ENCODE measurements around the gene PPP6R2. TPM values are rescaled to one million over a fixed set of nuclear protein-coding genes. Genes with fewer than 3 reads are reported as not detected.

Gene PPP6R2
- total RNA-seq, 1 donor from 2014 or later = 32.6 TPM

DNA sequence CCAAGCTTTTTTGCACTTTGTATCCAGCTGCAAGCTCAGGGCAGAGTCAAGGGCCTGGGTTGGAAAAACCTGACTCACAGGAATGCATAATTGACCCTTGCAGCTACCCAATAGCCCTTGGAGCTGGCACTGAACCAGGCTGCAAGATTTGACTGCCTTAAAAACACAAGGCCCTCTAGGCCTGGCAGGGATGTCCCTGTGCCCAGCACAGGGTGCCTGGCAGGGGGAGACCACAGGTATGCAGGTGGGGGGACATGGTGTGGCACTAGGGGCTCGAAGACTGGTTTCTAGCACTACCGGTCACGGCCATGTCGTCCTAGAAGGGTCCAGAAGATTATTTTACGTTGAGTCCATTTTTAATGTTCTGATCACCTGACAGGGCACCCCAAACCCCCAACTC is 101.5 kb downstream of the PPP6R2 start:
- Histone ChIP-seq H3K4me3 (no peak overlapping the region), H3F3A (ENCODE audit: low read depth) (peaks cover 13% of the 10 kb centered on the region), H2AFZ (replicated peaks) (no peak overlapping the region), H3K4me1 (no peaks in the 10 kb centered on the region), H3K4me2 (no peak overlapping the region), H3K27me3 (no peaks in the 10 kb centered on the region), H3K36me3 (no peaks in the 10 kb centered on the region), H3K79me2 (ENCODE audit: low read depth) (no peaks in the 10 kb centered on the region), H3K9me3 (ENCODE audit: low read depth) (no peaks in the 10 kb centered on the region), H3K27ac (peak overlapping the region; percentile 37), H4K20me1 (ENCODE audit: low read depth) (peaks cover 27% of the 10 kb centered on the region), H3K9ac (no peak overlapping the region)
- no peak for DNase-seq (ENCODE audit: low spot score)
- peaks cover 2% of the 10 kb centered on the region for H3K4me1 Mint-ChIP-seq
- H3K27me3 Mint-ChIP-seq (ENCODE audit: insufficient read depth, low read depth) = peaks cover 9% of the 10 kb centered on the region
- no peak overlapping the region for H3K4me3 Mint-ChIP-seq
- H3K9me3 Mint-ChIP-seq = no peaks in the 10 kb centered on the region
- TF ChIP-seq, protein P1, sequence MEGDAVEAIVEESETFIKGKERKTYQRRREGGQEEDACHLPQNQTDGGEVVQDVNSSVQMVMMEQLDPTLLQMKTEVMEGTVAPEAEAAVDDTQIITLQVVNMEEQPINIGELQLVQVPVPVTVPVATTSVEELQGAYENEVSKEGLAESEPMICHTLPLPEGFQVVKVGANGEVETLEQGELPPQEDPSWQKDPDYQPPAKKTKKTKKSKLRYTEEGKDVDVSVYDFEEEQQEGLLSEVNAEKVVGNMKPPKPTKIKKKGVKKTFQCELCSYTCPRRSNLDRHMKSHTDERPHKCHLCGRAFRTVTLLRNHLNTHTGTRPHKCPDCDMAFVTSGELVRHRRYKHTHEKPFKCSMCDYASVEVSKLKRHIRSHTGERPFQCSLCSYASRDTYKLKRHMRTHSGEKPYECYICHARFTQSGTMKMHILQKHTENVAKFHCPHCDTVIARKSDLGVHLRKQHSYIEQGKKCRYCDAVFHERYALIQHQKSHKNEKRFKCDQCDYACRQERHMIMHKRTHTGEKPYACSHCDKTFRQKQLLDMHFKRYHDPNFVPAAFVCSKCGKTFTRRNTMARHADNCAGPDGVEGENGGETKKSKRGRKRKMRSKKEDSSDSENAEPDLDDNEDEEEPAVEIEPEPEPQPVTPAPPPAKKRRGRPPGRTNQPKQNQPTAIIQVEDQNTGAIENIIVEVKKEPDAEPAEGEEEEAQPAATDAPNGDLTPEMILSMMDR (IDR thresholded peaks at IDR 0.05) = no peak
- TF ChIP-seq EZH2phosphoT487 (IDR thresholded peaks at IDR 0.05) (no peak), EZH2 (IDR thresholded peaks at IDR 0.05) (no peak)
- peaks cover 12% of the 10 kb centered on the region for H3K36me3 Mint-ChIP-seq
- H3K27ac Mint-ChIP-seq = no peak overlapping the region

DNA sequence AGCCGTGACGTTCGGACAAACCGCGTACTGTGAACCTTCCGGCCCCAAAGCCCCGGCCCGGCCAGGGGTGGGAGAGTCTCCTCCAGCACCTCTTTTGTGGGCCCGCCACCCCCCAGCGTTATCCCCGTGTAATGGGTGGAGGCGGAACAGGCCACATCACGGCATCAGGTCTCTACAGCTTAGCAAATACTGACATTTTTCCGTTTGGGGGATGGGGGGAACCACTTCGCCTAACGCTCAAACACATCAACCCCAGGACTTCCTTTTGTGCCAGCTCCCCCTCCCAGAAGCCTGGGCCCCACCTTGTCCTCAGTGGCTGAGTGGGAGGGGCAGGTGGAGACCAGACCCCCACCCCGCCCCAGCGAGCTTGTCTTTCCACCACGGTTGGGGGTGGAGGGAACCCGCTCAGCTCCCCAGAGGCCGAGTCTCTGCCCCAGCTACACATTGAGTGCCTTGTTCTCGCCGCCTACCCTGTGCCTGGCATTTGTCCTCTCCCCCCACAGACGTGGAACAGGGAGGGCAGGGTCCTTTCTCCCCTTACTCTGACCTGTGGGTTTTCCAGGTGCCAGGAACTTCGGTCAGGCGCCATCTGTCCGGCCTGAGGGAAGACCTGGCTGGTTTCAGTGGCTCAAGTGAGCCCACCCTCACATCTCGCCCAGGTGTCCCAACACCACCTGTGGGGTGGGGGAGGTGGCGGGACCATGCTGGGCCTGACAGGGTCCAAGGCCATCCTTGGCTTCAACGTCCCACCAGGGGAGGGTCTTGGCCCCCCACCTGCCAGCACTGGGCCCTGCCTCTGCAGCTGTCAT is 102.1 kb downstream of the PPP6R2 start:
- H3K9ac ChIP-seq = no peak overlapping the region
- H3K36me3 Mint-ChIP-seq = peaks cover 15% of the 10 kb centered on the region
- TF ChIP-seq, protein P1 (IDR thresholded peaks at IDR 0.05) = no peak
- TF ChIP-seq EZH2phosphoT487 (IDR thresholded peaks at IDR 0.05) (no peak), EZH2 (IDR thresholded peaks at IDR 0.05) (no peak)
- no peak overlapping the region for H2AFZ ChIP-seq (replicated peaks)
- no peaks in the 10 kb centered on the region for H3K4me1 ChIP-seq
- peaks cover 33% of the 10 kb centered on the region for H4K20me1 ChIP-seq (ENCODE audit: low read depth)
- no peak for DNase-seq (ENCODE audit: low spot score)
- no peaks in the 10 kb centered on the region for H3K27me3 ChIP-seq
- H3K4me3 Mint-ChIP-seq = no peak overlapping the region
- no peak overlapping the region for H3K4me2 ChIP-seq
- H3K27ac Mint-ChIP-seq = no peak overlapping the region
- H3F3A ChIP-seq (ENCODE audit: low read depth) = peaks cover 13% of the 10 kb centered on the region
- peaks cover 9% of the 10 kb centered on the region for H3K27me3 Mint-ChIP-seq (ENCODE audit: insufficient read depth, low read depth)
- no peaks in the 10 kb centered on the region for H3K79me2 ChIP-seq (ENCODE audit: low read depth)
- peaks cover 2% of the 10 kb centered on the region for H3K4me1 Mint-ChIP-seq
- no peaks in the 10 kb centered on the region for H3K9me3 ChIP-seq (ENCODE audit: low read depth)
- H3K27ac ChIP-seq = peak overlapping the region; percentile 37
- no peaks in the 10 kb centered on the region for H3K36me3 ChIP-seq
- H3K9me3 Mint-ChIP-seq = no peaks in the 10 kb centered on the region
- no peak overlapping the region for H3K4me3 ChIP-seq

DNA sequence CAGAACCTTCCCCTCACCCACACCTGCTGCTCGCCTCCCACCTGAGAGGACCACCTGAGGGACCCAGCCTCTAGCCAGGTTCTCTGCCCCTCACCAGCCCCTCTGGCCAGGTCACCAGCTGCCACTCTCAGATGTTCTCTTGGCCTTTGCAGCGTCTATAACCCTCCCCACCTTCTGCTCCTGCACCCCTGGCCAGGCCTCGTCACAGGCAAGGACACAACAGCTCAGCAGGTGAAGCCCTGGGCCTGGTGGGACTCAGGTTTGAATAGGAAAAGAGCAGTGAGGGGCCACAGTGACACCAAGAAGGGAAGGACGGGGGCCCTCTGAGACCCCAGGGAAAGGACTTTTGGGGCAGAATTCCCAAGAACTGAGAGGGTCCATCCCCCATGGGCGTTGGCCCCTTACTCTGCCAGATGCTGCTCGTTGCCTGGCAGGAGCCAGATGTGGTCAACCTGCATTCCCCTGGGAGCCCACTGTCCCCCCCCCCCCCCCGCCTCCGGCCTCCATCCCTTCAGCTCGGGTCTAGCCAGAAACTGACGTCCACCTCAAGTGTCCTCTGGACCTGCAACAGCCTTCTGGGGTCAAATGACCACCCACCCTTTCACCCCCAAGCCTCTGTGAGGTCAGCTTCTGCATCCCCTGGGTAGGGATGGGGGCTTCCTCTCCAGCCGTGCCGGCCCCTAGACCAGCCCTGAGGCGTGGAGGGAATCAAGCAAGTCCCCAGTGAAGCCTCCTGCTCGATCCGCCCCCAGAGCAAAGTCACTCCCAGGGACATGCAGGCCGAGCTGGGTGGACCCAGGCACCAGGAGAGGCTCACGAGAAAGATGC is 103.0 kb downstream of the PPP6R2 start:
- peaks cover 18% of the 10 kb centered on the region for H3K36me3 Mint-ChIP-seq
- peaks cover 9% of the 10 kb centered on the region for H3K27me3 Mint-ChIP-seq (ENCODE audit: insufficient read depth, low read depth)
- H3K27ac Mint-ChIP-seq = no peak overlapping the region
- Histone ChIP-seq H2AFZ (replicated peaks) (no peak overlapping the region), H3K27me3 (no peaks in the 10 kb centered on the region), H3K36me3 (no peaks in the 10 kb centered on the region), H3K9ac (no peak overlapping the region), H3K79me2 (ENCODE audit: low read depth) (no peaks in the 10 kb centered on the region), H3K4me3 (no peak overlapping the region), H3F3A (ENCODE audit: low read depth) (peaks cover 13% of the 10 kb centered on the region), H3K4me2 (no peak overlapping the region), H3K27ac (peak overlapping the region; percentile 20), H3K4me1 (no peaks in the 10 kb centered on the region), H3K9me3 (ENCODE audit: low read depth) (no peaks in the 10 kb centered on the region), H4K20me1 (ENCODE audit: low read depth) (peaks cover 36% of the 10 kb centered on the region)
- no peak for DNase-seq (ENCODE audit: low spot score)
- TF ChIP-seq EZH2phosphoT487 (IDR thresholded peaks at IDR 0.05) = no peak
- TF ChIP-seq, protein P1 (IDR thresholded peaks at IDR 0.05) = no peak
- TF ChIP-seq EZH2 (IDR thresholded peaks at IDR 0.05) = no peak
- no peaks in the 10 kb centered on the region for H3K9me3 Mint-ChIP-seq
- peaks cover 2% of the 10 kb centered on the region for H3K4me1 Mint-ChIP-seq
- no peak overlapping the region for H3K4me3 Mint-ChIP-seq
